HG03439 (cell line): ENCODE measurements around the gene NALF2.

Experiments used
- ATAC-seq: cut with Tn5 transposase; IDR thresholded peaks from one replicate; pipeline ENCODE4 v1.9.1; 2021; ENCODE audit warnings: mild to moderate bottlenecking, moderate library complexity; ENCODE audit not compliant: unreplicated experiment

Gene NALF2

GRCh38 chrX:69503782-69504625 lies at the start of gene NALF2:
Gene NALF2, plus strand, starts transcription at chrX:69504326. Its CDS starts 957 bp downstream, at chrX:69505283.
- no peak for ATAC-seq

GRCh38 chrX:69457756-69458155 lies 46.4 kb upstream of the NALF2 start:
- ATAC-seq = no peak

GRCh38 chrX:69466546-69466945 lies 37.6 kb upstream of the NALF2 start:
- ATAC-seq = no peak

- no peak for ATAC-seq
Observed at GRCh38 chrX:69469975-69470374, 34.2 kb upstream of the NALF2 start.

- no peak for ATAC-seq
Observed at GRCh38 chrX:69489625-69490024, 14.5 kb upstream of the NALF2 start.

- no peak for ATAC-seq
Observed at GRCh38 chrX:69493193-69493592, 10.9 kb upstream of the NALF2 start.

GRCh38 chrX:69493766-69494165 lies 10.4 kb upstream of the NALF2 start:
- ATAC-seq = no peak

GRCh38 chrX:69496183-69496582 lies 7.9 kb upstream of the NALF2 start:
- no peak for ATAC-seq

GRCh38 chrX:69501429-69501828 lies 2.7 kb upstream of the NALF2 start:
- ATAC-seq = no peak

- no peak for ATAC-seq
Observed at GRCh38 chrX:69503228-69503781, 821 bp upstream of the NALF2 start.

GRCh38 chrX:69504626-69505612 lies 793 bp downstream of the NALF2 start:
- ATAC-seq = no peak

GRCh38 chrX:69505772-69506616 lies 1.9 kb downstream of the NALF2 start:
- ATAC-seq = no peak

- no peak for ATAC-seq
Observed at GRCh38 chrX:69506617-69507499, 2.7 kb downstream of the NALF2 start.

- no peak for ATAC-seq
Observed at GRCh38 chrX:69507500-69507789, 3.3 kb downstream of the NALF2 start.

GRCh38 chrX:69508610-69509009 lies 4.5 kb downstream of the NALF2 start:
- ATAC-seq = no peak

GRCh38 chrX:69510137-69510715 lies 6.1 kb downstream of the NALF2 start:
- ATAC-seq = no peak

GRCh38 chrX:69510914-69511513 lies 6.9 kb downstream of the NALF2 start:
- ATAC-seq = no peak

GRCh38 chrX:69522052-69522451 lies 17.9 kb downstream of the NALF2 start:
- ATAC-seq = no peak

GRCh38 chrX:69523314-69523713 lies 19.2 kb downstream of the NALF2 start:
- ATAC-seq = no peak
